Mucosa of rectum (tissue), 2 donors: ENCODE data around the gene PCMT1.
"Not testable (repeated sequence)": the region's sequence is repeated elsewhere in the genome, so short reads cannot be mapped to it uniquely, and the experiment has no call there.

Source experiments
- H3K27ac ChIP-seq, 2 donors: one replicate each; pipeline ENCODE4 v1.7.0; 2013; ENCODE audit warnings: inconsistent platforms in 2 of 2, low read depth in 2 of 2, low read length in 2 of 2
- H3K27me3 ChIP-seq, 2 donors: one replicate each; pipeline ENCODE4 v1.7.0; 2013; ENCODE audit warnings: low read length in 2 of 2; ENCODE audit not compliant: control insufficient read depth in 2 of 2, insufficient read depth in 2 of 2
- H3K36me3 ChIP-seq, 2 donors: one replicate each; pipeline ENCODE4 v1.7.0; 2013; ENCODE audit warnings: low read length in 2 of 2; ENCODE audit not compliant: control insufficient read depth in 2 of 2, insufficient read depth in 2 of 2
- H3K4me1 ChIP-seq, 2 donors: one replicate each; pipeline ENCODE4 v1.7.0; 2013; ENCODE audit warnings: low read length in 2 of 2, mild to moderate bottlenecking in 1 of 2; ENCODE audit not compliant: control insufficient read depth in 2 of 2, insufficient read depth in 2 of 2
- H3K4me3 ChIP-seq, 2 donors: one replicate each; pipeline ENCODE4 v1.7.0; 2013; ENCODE audit warnings: low read length in 2 of 2
- H3K9ac ChIP-seq, 2 donors: one replicate each; pipeline ENCODE4 v1.7.0; 2013; ENCODE audit warnings: low read length in 2 of 2, low read depth in 1 of 2, mild to moderate bottlenecking in 1 of 2
- H3K9me3 ChIP-seq, 2 donors: one replicate each; pipeline ENCODE4 v1.7.0; 2013; ENCODE audit warnings: low read length in 2 of 2; ENCODE audit not compliant: control insufficient read depth in 2 of 2
- donor health status: healthy.
- donor health status: Normal muscosa, but diverticular disease.

Gene PCMT1

DNA sequence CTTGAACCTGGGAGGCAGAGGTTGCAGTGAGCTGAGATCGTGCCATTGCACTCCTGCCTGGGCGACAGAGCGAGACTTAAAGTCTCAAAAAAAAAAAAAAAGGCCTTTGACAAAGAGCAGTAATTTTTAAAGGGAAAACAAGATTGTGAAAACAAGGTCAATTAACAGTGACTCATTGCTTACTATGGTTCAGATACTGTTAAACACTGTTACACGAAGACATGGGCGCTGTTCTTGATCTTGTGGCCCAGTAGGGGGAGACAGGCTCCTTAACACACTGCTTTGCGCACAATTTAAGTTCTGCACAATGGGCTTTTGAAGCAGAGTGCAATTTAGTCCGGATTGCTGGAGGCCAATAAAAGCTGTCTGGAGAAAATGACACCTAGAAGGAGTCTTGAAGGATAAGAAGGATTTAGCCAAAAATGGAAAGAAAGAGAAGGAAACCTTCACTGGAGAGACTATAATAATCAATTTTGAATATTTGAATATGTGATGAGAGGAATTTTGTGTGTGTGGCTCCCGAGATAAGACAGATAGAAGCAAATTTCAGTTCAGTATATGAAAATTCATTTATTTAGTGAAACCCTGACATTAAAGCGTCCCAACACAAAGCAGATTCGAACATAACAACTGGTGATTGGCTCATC, 25.6 kb upstream of the PCMT1 start:
- Histone ChIP-seq H3K4me3 (no peak overlapping the region), H3K4me1 (no peaks in the 10 kb centered on the region), H3K27ac (no peak overlapping the region), H3K36me3 (peaks cover 9 to 14% of the 10 kb centered on the region in 2 donors), H3K9me3 (no peaks in the 10 kb centered on the region), H3K9ac (no peak overlapping the region), H3K27me3 (no peaks in the 10 kb centered on the region)

DNA sequence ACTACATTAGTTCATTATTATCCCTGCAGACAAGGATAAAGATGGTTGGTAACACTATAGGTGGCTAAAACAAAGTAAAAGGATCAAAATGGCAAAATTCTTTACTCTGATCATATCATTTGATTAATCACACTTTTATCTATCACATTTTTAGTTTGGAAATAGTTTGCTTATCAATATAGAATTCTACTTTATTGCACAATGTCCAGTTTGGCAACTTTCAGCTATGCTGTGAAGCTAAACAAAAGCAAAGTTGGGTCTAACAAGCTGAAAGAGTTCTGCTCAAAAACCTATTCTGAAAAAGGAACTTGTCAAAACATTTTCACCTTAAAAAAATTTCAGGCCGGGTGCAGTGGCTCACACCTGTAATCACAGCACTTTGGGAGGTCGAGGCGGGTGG, 23.8 kb upstream of the PCMT1 start:
- Histone ChIP-seq H3K9ac (no peak overlapping the region), H3K27ac (no peak overlapping the region), H3K9me3 (no peaks in the 10 kb centered on the region), H3K27me3 (no peaks in the 10 kb centered on the region), H3K36me3 (peaks cover 24 to 26% of the 10 kb centered on the region in 2 donors), H3K4me1 (no peaks in the 10 kb centered on the region), H3K4me3 (no peak overlapping the region)

DNA sequence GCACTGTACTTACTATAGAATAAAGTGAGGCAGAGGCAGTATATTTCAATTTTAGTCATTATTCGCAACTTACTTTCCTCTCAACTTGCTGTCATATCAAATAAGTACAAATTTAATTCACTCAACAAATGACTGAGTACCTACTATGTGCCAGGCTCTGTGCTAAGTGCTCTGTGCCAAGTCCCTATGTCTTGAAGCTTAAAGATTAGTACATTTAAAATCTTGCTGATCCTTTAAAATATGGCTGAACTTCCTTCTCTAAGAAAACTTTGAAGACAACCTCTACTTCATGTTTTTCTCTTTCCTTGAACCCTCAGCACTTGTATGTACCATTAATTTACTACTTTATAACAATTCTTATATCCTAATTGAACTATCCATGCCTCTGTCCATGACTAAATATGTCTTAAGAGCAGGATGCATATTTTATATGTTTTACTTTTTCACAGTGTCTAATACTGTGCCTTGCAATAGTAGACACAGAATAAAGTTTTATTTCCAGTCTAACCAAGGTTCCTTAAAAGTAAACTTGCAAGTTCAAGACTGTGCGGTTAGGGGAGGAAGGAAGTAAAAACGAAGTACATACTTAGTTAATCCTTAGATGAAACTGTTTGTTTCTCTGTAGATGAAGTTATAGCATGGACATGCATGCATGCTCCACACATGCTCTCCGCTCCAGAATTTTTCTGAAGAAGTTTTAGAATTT, 21.6 kb upstream of the PCMT1 start:
- Histone ChIP-seq H3K27ac (no peak overlapping the region), H3K27me3 (no peaks in the 10 kb centered on the region), H3K9ac (no peak overlapping the region), H3K9me3 (no peaks in the 10 kb centered on the region), H3K4me3 (no peak overlapping the region), H3K4me1 (no peaks in the 10 kb centered on the region), H3K36me3 (peaks cover 32% of the 10 kb centered on the region in 2 donors)

DNA sequence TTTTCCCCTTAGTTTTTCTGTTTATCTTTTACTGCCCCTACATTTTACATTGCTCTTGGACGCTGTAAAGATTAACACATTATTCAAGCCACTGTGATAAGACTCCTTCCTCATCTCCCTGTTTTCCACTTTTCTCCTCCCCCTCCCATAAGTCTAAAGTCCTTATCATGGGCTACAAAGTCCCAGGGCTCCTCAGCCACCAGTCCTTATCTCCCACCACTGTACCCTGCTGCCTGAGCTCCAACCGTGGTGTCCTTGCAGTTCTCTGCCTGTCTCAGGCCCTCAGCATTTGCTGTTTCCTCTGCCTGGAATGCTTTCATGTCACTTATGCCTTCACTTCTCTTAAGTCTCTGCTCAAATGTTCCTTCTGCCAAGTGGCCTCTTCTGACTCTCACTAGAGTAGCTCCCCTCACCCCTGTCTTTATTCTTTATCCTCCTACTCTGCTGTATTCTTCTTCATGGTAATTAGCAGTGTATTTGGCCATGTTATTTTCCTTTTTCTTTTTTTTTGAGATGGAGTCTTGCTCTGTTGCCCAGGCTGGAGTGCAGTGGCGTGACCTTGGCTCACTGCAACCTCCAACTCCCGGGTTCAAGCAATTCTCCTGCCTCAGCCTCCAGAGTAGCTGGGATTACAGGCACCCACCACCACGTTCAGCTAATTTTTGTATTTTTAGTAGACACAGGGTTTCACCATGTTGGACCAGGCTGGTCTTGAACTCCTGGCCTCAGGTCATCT, 20.9 kb upstream of the PCMT1 start:
- Histone ChIP-seq H3K27ac (no peak overlapping the region), H3K4me1 (no peaks in the 10 kb centered on the region), H3K9ac (no peak overlapping the region), H3K9me3 (no peaks in the 10 kb centered on the region), H3K4me3 (no peak overlapping the region), H3K36me3 (peaks cover 34 to 35% of the 10 kb centered on the region in 2 donors), H3K27me3 (no peaks in the 10 kb centered on the region)

DNA sequence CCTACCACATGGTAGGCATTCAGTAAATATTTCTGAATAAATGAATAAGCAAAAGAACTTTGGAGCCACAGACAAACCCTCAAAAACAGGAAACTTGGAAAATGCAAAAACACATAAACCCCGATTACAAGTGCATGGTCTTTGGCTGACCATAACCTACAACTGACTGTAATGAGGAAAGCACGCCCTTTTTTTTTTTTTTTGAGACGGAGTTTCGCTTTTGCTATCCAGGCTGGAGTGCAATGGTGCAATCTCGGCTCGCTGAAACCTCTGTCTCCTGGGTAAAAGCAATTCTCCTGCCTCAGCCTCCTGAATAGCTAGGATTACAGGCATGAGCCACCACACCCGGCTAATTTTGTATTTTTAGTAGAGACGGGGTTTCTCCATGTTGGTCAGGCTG, 19.7 kb upstream of the PCMT1 start:
- Histone ChIP-seq H3K4me3 (no peak overlapping the region), H3K9ac (no peak overlapping the region), H3K36me3 (peaks cover 36 to 37% of the 10 kb centered on the region in 2 donors), H3K9me3 (no peaks in the 10 kb centered on the region), H3K27me3 (no peaks in the 10 kb centered on the region), H3K4me1 (no peaks in the 10 kb centered on the region), H3K27ac (no peak overlapping the region)

DNA sequence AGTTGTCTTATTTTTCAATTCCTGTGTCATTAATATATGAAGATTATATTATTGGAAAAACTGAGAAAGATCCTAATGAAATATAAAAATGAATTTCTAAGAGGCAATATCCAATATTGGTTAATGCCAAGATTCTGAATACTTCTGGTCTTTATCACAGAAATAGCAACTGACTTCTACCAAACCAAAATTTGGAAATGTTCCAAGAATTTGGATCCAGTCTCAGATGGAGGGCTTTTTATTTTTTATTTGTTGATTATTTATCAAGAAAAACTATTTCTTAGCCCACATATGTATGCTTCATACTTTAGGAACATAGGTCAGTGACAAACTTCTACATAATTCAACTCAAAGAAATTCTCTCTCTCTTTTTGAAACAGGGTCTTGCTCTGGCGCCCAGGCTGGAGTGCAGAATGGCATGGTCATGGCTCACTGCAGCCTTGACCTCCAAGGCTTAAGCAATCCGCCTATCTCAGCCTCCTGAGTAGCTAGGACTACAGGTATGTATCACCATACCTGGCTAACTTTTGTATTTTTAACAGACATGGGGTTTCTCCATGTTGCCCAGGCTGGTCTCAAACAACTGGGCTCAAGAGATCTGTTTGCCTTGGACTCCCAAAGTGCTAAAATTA, 16.3 kb upstream of the PCMT1 start:
- Histone ChIP-seq H3K27ac (no peak overlapping the region), H3K4me3 (no peak overlapping the region), H3K4me1 (no peaks in the 10 kb centered on the region), H3K9ac (no peak overlapping the region), H3K27me3 (no peaks in the 10 kb centered on the region), H3K9me3 (no peaks in the 10 kb centered on the region), H3K36me3 (peaks cover 39 to 54% of the 10 kb centered on the region in 2 donors)

DNA sequence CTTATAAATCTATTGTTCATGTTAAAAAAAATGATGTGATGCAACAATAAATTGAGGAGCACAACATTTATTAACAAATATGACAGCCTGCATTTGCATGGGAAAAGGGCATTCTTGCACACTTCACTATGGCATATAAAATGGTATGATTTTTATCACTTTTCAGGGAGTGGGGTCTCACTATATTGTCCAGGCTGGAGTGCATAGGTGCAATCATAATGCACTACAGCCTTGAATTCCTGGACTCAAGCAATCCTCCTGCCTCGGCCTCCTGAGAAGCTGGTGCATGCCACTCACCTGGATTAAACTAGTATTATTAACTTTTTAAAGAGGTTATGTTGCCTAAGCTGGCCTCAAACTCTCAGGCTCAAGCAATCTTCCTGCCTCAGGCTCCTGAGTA, 14.6 kb upstream of the PCMT1 start:
- Histone ChIP-seq H3K27ac (no peak overlapping the region), H3K4me3 (no peak overlapping the region), H3K9me3 (no peaks in the 10 kb centered on the region), H3K36me3 (peaks cover 30 to 52% of the 10 kb centered on the region in 2 donors), H3K27me3 (no peaks in the 10 kb centered on the region), H3K4me1 (no peaks in the 10 kb centered on the region), H3K9ac (no peak overlapping the region)

DNA sequence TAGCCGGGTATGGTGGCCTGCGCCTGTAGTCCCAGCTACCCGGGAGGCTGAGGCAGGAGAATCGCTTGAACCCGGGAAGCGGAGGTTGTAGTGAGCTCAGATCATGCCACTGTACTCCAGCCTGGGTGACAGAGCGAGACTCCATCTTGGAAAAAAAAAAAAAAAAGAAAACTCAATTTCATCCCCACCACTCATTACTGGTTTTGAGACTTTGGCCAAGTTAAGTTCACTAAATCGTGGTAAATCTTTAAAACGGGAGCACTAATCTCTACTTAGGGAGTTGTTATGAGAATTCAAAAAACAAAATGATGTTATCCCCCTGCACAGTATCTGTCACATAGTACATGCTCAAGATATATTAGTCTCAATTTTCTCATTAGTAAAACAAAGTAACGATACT, 4.3 kb upstream of the PCMT1 start:
- H3K27me3 ChIP-seq, H3K9me3 ChIP-seq, H3K27ac ChIP-seq: not testable (repeated sequence)
- Histone ChIP-seq H3K4me3 (peak overlapping the region in 1 of 2 donors; percentile 99), H3K9ac (peak overlapping the region; percentile 93 to 94), H3K4me1 (peaks cover 13% of the 10 kb centered on the region in 2 donors), H3K36me3 (peaks cover 15 to 17% of the 10 kb centered on the region in 2 donors)

DNA sequence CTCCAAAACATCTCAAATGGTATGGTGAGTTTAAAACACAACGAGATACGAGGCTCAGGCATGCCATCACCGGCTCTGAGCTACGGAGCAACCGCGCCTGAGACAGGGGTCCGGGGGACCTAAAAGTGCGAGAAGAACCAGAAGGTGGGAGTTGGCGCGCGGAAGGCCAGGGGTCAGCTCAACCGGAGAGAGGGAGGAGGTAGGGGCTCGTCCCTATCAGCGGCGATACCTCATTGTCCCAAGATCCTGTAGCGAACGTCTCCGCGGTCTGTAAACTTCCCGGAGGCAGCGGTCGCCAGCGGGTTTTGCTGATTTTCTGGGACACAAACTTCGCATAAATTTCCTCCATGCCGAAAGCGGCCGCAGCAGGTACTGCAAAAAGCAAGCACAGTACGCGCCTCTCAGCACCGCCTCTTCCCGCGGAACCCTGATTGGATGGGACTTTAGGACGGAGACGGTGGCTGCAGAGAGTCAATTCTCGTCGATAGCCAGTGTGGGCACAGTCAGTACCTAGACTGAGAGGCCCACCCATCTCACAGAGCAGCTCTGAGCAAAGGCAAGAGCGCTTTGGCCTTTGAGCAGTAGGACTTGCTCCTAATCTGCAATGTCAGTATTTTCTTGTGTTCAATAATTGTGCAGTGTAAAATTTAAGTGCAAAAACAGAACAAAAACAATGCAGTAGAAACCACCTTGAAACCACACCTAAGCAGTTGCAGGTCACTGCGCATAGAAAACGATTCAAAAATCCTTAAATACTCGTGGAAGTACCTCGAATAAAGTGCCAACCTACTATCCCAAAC, 3.2 kb upstream of the PCMT1 start, which contains the start of gene NUP43:
Gene NUP43 (minus strand): TSS at position 383 of the 800 bp plus-strand sequence. CDS start 34 bp downstream, at position 349.
- Histone ChIP-seq H3K36me3 (peaks cover 6 to 12% of the 10 kb centered on the region in 2 donors), H3K27ac (peak within 1 kb of the TSS; percentile 65 to 79)

More for the DNA sequence above, 3.2 kb upstream of the PCMT1 start, which contains the start of gene NUP43:
- Histone ChIP-seq H3K4me1 (peaks cover 18 to 19% of the 10 kb centered on the region in 2 donors), H3K27me3 (no peaks in the 10 kb centered on the region), H3K4me3 (peak within 1 kb of the TSS; percentile 92 to 99), H3K9ac (peak within 1 kb of the TSS; percentile 93 to 94), H3K9me3 (no peaks in the 10 kb centered on the region)
